NT2/D1 (cell line): ENCODE data around the gene SETD7.
"Not testable (repeated sequence)": the region's sequence is repeated elsewhere in the genome, so short reads cannot be mapped to it uniquely, and the experiment has no call there.

Source experiments
- SUZ12 ChIP-seq: IDR thresholded peaks from 2 replicates; pipeline ENCODE4 v1.6.1; 2011; ENCODE audit not compliant: insufficient read length, insufficient read depth; ENCODE audit errors: extremely low read depth
- YY1 ChIP-seq: IDR thresholded peaks from 2 replicates; pipeline ENCODE4 v1.6.1; 2011; ENCODE audit not compliant: insufficient read length, insufficient read depth
- ZNF274 ChIP-seq: IDR thresholded peaks from 2 replicates; pipeline ENCODE4 v1.6.1; 2011; ENCODE audit warnings: mild to moderate bottlenecking, low read depth, low read length

DNA sequence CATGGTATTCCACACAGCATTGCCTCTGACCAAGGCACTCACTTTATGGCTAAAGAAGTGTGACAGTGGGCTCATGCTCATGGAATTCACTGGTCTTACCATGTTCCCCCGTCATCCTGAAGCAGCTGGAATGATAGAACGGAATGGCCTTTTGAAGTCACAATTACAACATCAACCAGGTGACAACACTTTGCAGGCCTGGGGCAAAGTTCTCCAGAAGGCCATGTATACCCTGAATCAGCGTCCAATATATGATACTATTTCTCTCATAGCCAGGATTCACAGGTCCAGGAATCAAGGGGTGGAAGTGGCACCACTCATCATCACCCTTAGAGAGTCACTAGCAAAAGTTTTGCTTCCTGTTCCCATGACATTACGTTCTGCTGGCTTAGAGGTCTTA, 108.9 kb downstream of the SETD7 start:
- not testable (repeated sequence) for TF ChIP-seq ZNF274, SUZ12, YY1
